ENCODE data around the gene TP63. TPM values are rescaled to one million over a fixed set of nuclear protein-coding genes. Genes with fewer than 3 reads are reported as not detected.

TP63 gene
- total RNA-seq, 2 donors from 2014 or later = not detected

DNA sequence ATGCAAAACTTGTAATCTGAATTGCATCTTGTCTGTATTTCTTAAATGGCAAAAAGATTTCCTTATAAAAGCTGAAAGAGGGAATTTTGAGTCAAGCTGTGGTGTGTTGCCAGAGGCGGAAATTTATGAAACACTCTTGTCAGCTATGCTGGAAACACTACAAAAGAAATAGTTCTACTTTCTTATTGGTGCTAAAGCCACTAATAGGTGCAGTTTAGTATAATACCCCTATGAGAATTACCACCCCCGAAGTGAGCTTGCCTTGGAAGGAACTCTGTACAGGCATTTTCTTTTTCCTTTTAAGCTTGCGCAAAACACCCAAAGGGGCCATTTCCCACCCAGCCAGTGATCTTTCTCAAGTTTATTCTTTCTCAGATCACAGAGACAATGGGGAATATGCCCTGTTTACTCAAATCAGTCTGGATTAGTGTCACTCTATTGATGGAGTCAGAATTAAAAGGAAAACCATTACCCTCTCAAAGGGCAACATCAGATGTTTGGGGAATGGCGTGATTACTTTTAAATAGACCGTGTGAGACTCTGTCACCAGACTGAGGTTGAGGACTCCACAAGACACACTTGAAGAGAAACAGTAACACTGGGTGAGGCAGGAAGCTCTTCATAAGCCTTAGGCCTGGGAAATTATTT, 166.0 kb downstream of the TP63 start:
- Histone ChIP-seq H3K27me3 (no peaks in the 10 kb centered on the region), H3K4me1 (no peaks in the 10 kb centered on the region), H3K27ac (no peak overlapping the region), H3K9me3 (no peaks in the 10 kb centered on the region), H3K4me3 (no peak overlapping the region), H3K36me3 (replicated peaks in 1 of 2; ENCODE audit: insufficient read depth in 1 of 2, low read depth in 2 of 2) (no peaks in the 10 kb centered on the region)
- WGBS, 2 donors = 73 to 76% methylated on average over 5 of the region's 5 CpGs
- TF ChIP-seq POLR2A (IDR thresholded peaks at IDR 0.05) = no peak
- TF ChIP-seq, protein P1, sequence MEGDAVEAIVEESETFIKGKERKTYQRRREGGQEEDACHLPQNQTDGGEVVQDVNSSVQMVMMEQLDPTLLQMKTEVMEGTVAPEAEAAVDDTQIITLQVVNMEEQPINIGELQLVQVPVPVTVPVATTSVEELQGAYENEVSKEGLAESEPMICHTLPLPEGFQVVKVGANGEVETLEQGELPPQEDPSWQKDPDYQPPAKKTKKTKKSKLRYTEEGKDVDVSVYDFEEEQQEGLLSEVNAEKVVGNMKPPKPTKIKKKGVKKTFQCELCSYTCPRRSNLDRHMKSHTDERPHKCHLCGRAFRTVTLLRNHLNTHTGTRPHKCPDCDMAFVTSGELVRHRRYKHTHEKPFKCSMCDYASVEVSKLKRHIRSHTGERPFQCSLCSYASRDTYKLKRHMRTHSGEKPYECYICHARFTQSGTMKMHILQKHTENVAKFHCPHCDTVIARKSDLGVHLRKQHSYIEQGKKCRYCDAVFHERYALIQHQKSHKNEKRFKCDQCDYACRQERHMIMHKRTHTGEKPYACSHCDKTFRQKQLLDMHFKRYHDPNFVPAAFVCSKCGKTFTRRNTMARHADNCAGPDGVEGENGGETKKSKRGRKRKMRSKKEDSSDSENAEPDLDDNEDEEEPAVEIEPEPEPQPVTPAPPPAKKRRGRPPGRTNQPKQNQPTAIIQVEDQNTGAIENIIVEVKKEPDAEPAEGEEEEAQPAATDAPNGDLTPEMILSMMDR (IDR thresholded peaks at IDR 0.05) = no peak
- DNase-seq (no peak), ATAC-seq (no peak)
- intact Hi-C loops (cut with DNase I) = no loop called here

- Histone ChIP-seq H3K27ac (no peak overlapping the region), H3K4me1 (no peaks in the 10 kb centered on the region), H3K36me3 (replicated peaks in 1 of 2; ENCODE audit: insufficient read depth in 1 of 2, low read depth in 2 of 2) (no peaks in the 10 kb centered on the region), H3K27me3 (no peaks in the 10 kb centered on the region), H3K4me3 (no peak overlapping the region), H3K9me3 (no peaks in the 10 kb centered on the region)
- intact Hi-C loops (cut with DNase I) = no loop called here
- WGBS, 2 donors = 26 to 46% methylated on average over 1 of the region's 1 CpG
- TF ChIP-seq, protein P1 (IDR thresholded peaks at IDR 0.05) = no peak
- TF ChIP-seq POLR2A (IDR thresholded peaks at IDR 0.05) = no peak
- ATAC-seq (no peak), DNase-seq (no peak)
Observed at GRCh38 chr3:189799366-189799765, 168.2 kb downstream of the TP63 start.

DNA sequence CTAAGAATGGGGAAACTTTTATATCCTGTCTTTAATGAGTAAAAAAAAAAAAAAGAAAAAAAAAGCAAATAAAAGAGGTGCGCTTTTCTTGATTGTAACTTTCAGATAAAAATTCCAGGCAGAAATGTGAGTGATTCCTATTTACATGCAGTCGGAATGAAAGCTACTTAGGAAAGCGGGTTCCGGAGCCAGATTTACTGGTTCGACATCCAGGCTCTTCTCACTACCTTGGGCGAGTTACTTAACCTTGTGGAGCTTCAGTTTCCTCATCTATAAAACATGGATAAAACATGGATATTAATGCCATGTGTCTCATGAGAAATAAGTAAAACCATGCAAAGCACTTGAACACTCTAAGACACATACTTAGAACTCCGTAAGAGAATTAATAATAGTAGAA, 169.2 kb downstream of the TP63 start:
- WGBS, 2 donors = 87 to 90% methylated on average over 7 of the region's 7 CpGs
- H3K27me3 ChIP-seq = no peaks in the 10 kb centered on the region
- ATAC-seq = no peak
- no peaks in the 10 kb centered on the region for H3K9me3 ChIP-seq
- no peaks in the 10 kb centered on the region for H3K36me3 ChIP-seq (replicated peaks in 1 of 2; ENCODE audit: insufficient read depth in 1 of 2, low read depth in 2 of 2)
- no peaks in the 10 kb centered on the region for H3K4me1 ChIP-seq
- intact Hi-C loops (cut with DNase I) = no loop called here
- no peak for DNase-seq
- TF ChIP-seq, protein P1 (IDR thresholded peaks at IDR 0.05) = no peak
- no peak for TF ChIP-seq POLR2A (IDR thresholded peaks at IDR 0.05)
- no peak overlapping the region for H3K27ac ChIP-seq
- no peak overlapping the region for H3K4me3 ChIP-seq

- no peak overlapping the region for H3K27ac ChIP-seq
- TF ChIP-seq POLR2A (IDR thresholded peaks at IDR 0.05) = no peak
- TF ChIP-seq, protein P1 (IDR thresholded peaks at IDR 0.05) = no peak
- intact Hi-C loops (cut with DNase I) = no loop called here
Observed at GRCh38 chr3:189803254-189803653, 172.1 kb downstream of the TP63 start.

More at GRCh38 chr3:189803254-189803653, 172.1 kb downstream of the TP63 start:
- WGBS, 2 donors = 84 to 91% methylated on average over 2 of the region's 2 CpGs
- H3K27me3 ChIP-seq = no peaks in the 10 kb centered on the region
- peaks cover 4% of the 10 kb centered on the region for H3K4me1 ChIP-seq
- no peaks in the 10 kb centered on the region for H3K36me3 ChIP-seq (replicated peaks in 1 of 2; ENCODE audit: insufficient read depth in 1 of 2, low read depth in 2 of 2)
- H3K4me3 ChIP-seq = no peak overlapping the region
- DNase-seq (no peak), ATAC-seq (no peak)
- peaks cover 0 to 2% (median 0%) of the 10 kb centered on the region in 3 donors for H3K9me3 ChIP-seq

All from body of pancreas (tissue), 4 donors.